Sigmoid colon (tissue), 3 donors: ENCODE data around the gene SYT7.

Source experiments
- POLR2A ChIP-seq, 2 donors: fragments of 450-650 bp; IDR thresholded peaks; one replicate each; pipeline ENCODE4 v1.6.1; 2016; ENCODE audit warnings: antibody characterized with exemption in 2 of 2, mild to moderate bottlenecking in 2 of 2, moderate library complexity in 2 of 2
- TF ChIP-seq, protein P1 (sequence below), 4 experiments: fragments of 450-650 bp in 3 of 4; fragments of 200-600 bp in 1 of 4; IDR thresholded peaks; one replicate each; pipeline ENCODE4 v1.5.1; 2016 to 2019; ENCODE audit warnings: antibody characterized with exemption in 4 of 4, mild to moderate bottlenecking in 3 of 4, moderate library complexity in 2 of 4

DNA sequence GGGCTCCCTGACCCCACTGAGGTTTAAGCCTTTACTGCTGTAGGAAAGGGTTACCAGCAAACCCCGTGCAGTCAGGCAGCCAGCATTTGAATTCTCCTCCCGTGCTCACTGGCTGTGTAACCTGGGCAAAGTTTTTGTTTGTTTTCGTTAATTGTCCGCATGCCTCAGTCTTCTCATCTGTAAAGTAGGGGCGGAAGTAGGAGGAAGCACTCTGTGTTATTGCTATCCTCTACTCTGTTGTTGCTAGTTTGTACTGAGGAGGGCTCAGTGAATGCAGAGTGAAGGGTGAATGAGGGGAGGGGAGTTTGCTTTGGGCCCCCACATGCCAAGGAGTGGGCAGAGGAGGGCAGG is 14.0 kb upstream of the SYT7 start:
- TF ChIP-seq, protein P1, sequence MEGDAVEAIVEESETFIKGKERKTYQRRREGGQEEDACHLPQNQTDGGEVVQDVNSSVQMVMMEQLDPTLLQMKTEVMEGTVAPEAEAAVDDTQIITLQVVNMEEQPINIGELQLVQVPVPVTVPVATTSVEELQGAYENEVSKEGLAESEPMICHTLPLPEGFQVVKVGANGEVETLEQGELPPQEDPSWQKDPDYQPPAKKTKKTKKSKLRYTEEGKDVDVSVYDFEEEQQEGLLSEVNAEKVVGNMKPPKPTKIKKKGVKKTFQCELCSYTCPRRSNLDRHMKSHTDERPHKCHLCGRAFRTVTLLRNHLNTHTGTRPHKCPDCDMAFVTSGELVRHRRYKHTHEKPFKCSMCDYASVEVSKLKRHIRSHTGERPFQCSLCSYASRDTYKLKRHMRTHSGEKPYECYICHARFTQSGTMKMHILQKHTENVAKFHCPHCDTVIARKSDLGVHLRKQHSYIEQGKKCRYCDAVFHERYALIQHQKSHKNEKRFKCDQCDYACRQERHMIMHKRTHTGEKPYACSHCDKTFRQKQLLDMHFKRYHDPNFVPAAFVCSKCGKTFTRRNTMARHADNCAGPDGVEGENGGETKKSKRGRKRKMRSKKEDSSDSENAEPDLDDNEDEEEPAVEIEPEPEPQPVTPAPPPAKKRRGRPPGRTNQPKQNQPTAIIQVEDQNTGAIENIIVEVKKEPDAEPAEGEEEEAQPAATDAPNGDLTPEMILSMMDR (IDR thresholded peaks at IDR 0.05) = no peak
- TF ChIP-seq POLR2A (IDR thresholded peaks at IDR 0.05) = no peak
